ENCODE data around the gene FLT3LG. TPM values are rescaled to one million over a fixed set of nuclear protein-coding genes. Genes with fewer than 3 reads are reported as not detected.
"Not testable (repeated sequence)": the region's sequence is repeated elsewhere in the genome, so short reads cannot be mapped to it uniquely, and the experiment has no call there.

Gene FLT3LG
- total RNA-seq, 1 donor from 2014 or later = 1.0 TPM

- Mint-ChIP-seq H3K36me3 (ENCODE audit: low read depth) (no peaks in the 10 kb centered on the region), H3K4me3 (peak overlapping the region; percentile 86), H3K27me3 (ENCODE audit: low read depth) (peaks cover 67% of the 10 kb centered on the region), H3K27ac (ENCODE audit: unreplicated experiment) (no peak overlapping the region), H3K9me3 (no peaks in the 10 kb centered on the region), H3K4me1 (peaks cover 19% of the 10 kb centered on the region)
- no peak for DNase-seq (ENCODE audit: low read depth, low spot score)
- TF ChIP-seq, protein P1, sequence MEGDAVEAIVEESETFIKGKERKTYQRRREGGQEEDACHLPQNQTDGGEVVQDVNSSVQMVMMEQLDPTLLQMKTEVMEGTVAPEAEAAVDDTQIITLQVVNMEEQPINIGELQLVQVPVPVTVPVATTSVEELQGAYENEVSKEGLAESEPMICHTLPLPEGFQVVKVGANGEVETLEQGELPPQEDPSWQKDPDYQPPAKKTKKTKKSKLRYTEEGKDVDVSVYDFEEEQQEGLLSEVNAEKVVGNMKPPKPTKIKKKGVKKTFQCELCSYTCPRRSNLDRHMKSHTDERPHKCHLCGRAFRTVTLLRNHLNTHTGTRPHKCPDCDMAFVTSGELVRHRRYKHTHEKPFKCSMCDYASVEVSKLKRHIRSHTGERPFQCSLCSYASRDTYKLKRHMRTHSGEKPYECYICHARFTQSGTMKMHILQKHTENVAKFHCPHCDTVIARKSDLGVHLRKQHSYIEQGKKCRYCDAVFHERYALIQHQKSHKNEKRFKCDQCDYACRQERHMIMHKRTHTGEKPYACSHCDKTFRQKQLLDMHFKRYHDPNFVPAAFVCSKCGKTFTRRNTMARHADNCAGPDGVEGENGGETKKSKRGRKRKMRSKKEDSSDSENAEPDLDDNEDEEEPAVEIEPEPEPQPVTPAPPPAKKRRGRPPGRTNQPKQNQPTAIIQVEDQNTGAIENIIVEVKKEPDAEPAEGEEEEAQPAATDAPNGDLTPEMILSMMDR (conservative IDR thresholded peaks at IDR 0.05) = no peak
Measured at GRCh38 chr19:49442354-49442753, 31.7 kb upstream of the FLT3LG start.

GRCh38 chr19:49442771-49443365 lies 31.1 kb upstream of the FLT3LG start:
- no peak overlapping the region for H3K27ac Mint-ChIP-seq (ENCODE audit: unreplicated experiment)
- TF ChIP-seq, protein P1 (conservative IDR thresholded peaks at IDR 0.05) = no peak
- H3K27me3 Mint-ChIP-seq (ENCODE audit: low read depth) = peaks cover 62% of the 10 kb centered on the region
- peak; percentile 72 for DNase-seq (ENCODE audit: low read depth, low spot score)
- H3K4me3 Mint-ChIP-seq = peak overlapping the region; percentile 86
- H3K9me3 Mint-ChIP-seq = no peaks in the 10 kb centered on the region
- H3K36me3 Mint-ChIP-seq (ENCODE audit: low read depth) = no peaks in the 10 kb centered on the region
- peaks cover 19% of the 10 kb centered on the region for H3K4me1 Mint-ChIP-seq

GRCh38 chr19:49443366-49444099 lies 30.5 kb upstream of the FLT3LG start:
- peak; percentile 96 for DNase-seq (ENCODE audit: low read depth, low spot score)
- TF ChIP-seq, protein P1 (conservative IDR thresholded peaks at IDR 0.05) = peak; percentile 87
- no peaks in the 10 kb centered on the region for H3K36me3 Mint-ChIP-seq (ENCODE audit: low read depth)
- peaks cover 55% of the 10 kb centered on the region for H3K27me3 Mint-ChIP-seq (ENCODE audit: low read depth)
- H3K4me3 Mint-ChIP-seq = peak overlapping the region; percentile 86
- H3K9me3 Mint-ChIP-seq = no peaks in the 10 kb centered on the region
- no peak overlapping the region for H3K27ac Mint-ChIP-seq (ENCODE audit: unreplicated experiment)
- H3K4me1 Mint-ChIP-seq = peaks cover 19% of the 10 kb centered on the region

- not testable (repeated sequence) for H3K27ac Mint-ChIP-seq (ENCODE audit: unreplicated experiment); H3K9me3 Mint-ChIP-seq; H3K36me3 Mint-ChIP-seq (ENCODE audit: low read depth); DNase-seq (ENCODE audit: low read depth, low spot score)
- peaks cover 19% of the 10 kb centered on the region for H3K4me1 Mint-ChIP-seq
- peak overlapping the region; percentile 86 for H3K4me3 Mint-ChIP-seq
- H3K27me3 Mint-ChIP-seq (ENCODE audit: low read depth) = peaks cover 49% of the 10 kb centered on the region
Measured at GRCh38 chr19:49444100-49444700, 29.8 kb upstream of the FLT3LG start.

DNA sequence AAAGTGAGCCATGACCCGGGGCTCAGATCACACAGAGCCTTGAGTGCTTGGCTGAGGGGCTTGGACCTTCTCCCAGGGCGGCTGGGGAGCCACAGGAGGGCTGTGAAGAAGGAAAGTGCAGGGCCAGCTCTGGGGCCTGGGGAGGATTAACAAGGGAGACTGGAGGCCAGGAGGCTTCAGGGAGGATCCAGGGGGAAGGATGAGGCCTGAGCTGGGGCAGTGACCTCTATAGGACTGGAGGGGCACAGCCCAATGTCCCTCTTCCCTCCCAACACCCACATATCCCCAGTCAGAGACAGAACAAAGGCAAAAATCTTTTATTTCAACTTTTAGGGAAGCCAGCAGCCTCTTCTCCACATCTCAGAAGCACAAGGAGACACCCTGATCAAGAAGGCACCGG lies 28.0 kb upstream of the FLT3LG start:
- TF ChIP-seq, protein P1 (conservative IDR thresholded peaks at IDR 0.05) = no peak
- Mint-ChIP-seq H3K27ac (ENCODE audit: unreplicated experiment) (no peak overlapping the region), H3K36me3 (ENCODE audit: low read depth) (no peaks in the 10 kb centered on the region), H3K4me3 (peak overlapping the region; percentile 69), H3K9me3 (no peaks in the 10 kb centered on the region), H3K4me1 (peaks cover 20% of the 10 kb centered on the region), H3K27me3 (ENCODE audit: low read depth) (peaks cover 31% of the 10 kb centered on the region)
- no peak for DNase-seq (ENCODE audit: low read depth, low spot score)

All from neural crest cell (in vitro differentiated cells).